Muscle layer of duodenum (tissue), 2 donors: Measurements from ENCODE around the gene MYBPHL.

Experiments used
- H3K27ac ChIP-seq: one replicate; pipeline ENCODE4 v1.7.0; 2013; ENCODE audit warnings: mild to moderate bottlenecking, low read length
- H3K27me3 ChIP-seq: one replicate; pipeline ENCODE4 v1.7.0; 2013; ENCODE audit warnings: low read depth, mild to moderate bottlenecking, control low read depth, low read length
- H3K36me3 ChIP-seq, 2 donors: one replicate each; pipeline ENCODE4 v1.7.0; 2013; ENCODE audit warnings: low read length in 2 of 2, control low read depth in 1 of 2, mild to moderate bottlenecking in 1 of 2; ENCODE audit not compliant: insufficient read depth in 2 of 2, control insufficient read depth in 1 of 2
- H3K4me1 ChIP-seq, 2 donors: one replicate each; pipeline ENCODE4 v1.7.0; 2013; ENCODE audit warnings: low read length in 2 of 2, mild to moderate bottlenecking in 2 of 2, control low read depth in 1 of 2, moderate library complexity in 1 of 2; ENCODE audit not compliant: insufficient read depth in 2 of 2, control insufficient read depth in 1 of 2
- H3K4me3 ChIP-seq, 2 donors: one replicate each; pipeline ENCODE4 v1.7.0; 2013; ENCODE audit warnings: low read length in 2 of 2, low read depth in 1 of 2, mild to moderate bottlenecking in 1 of 2
- H3K9me3 ChIP-seq, 2 donors: one replicate each; pipeline ENCODE4 v1.7.0; 2013; ENCODE audit warnings: low read length in 2 of 2, control low read depth in 1 of 2, mild to moderate bottlenecking in 1 of 2; ENCODE audit not compliant: control insufficient read depth in 1 of 2
- donor health status: healthy.

Gene MYBPHL

GRCh38 chr1:109306832-109307273 lies at the start of gene MYBPHL:
TSS of gene MYBPHL (minus strand) at chr1:109307011. CDS start at chr1:109306991, 20 bp downstream.
- Histone ChIP-seq H3K4me1 (peaks cover 0 to 29% of the 10 kb centered on the region in 2 donors), H3K4me3 (no peak within 1 kb of the TSS), H3K27ac (no peak within 1 kb of the TSS), H3K27me3 (no peaks in the 10 kb centered on the region), H3K9me3 (no peaks in the 10 kb centered on the region), H3K36me3 (peaks cover 4 to 16% of the 10 kb centered on the region in 2 donors)

GRCh38 chr1:109356505-109356904 lies 49.7 kb upstream of the MYBPHL start:
- no peaks in the 10 kb centered on the region for H3K9me3 ChIP-seq
- no peak overlapping the region for H3K27ac ChIP-seq
- no peaks in the 10 kb centered on the region for H3K27me3 ChIP-seq
- no peak overlapping the region for H3K4me3 ChIP-seq
- H3K36me3 ChIP-seq: peaks cover 3 to 23% of the 10 kb centered on the region in 2 donors
- peaks cover 0 to 8% of the 10 kb centered on the region in 2 donors for H3K4me1 ChIP-seq

DNA sequence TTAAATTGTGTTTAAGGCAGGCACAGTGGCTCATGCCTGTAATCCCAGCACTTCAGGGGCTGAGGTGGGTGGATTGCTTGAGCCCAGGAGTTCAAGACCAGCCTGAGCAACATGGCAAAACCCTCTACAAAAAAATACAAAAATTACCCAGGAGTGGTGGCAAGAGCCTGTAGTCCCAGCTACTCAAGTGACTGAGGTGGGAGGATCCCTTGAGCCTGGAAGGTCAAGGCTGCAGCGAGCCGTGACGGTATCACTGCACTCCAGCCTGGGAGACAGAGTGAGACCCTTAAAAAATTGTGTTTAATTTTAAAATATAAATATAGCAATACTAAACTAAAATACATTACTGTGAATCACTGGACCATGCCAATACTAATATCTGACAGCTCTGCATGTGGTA lies 48.1 kb upstream of the MYBPHL start:
- Histone ChIP-seq H3K27ac (no peak overlapping the region), H3K4me3 (no peak overlapping the region), H3K27me3 (no peaks in the 10 kb centered on the region), H3K9me3 (no peaks in the 10 kb centered on the region), H3K36me3 (peaks cover 3 to 36% of the 10 kb centered on the region in 2 donors), H3K4me1 (peaks cover 0 to 8% of the 10 kb centered on the region in 2 donors)

GRCh38 chr1:109351457-109351856 lies 44.6 kb upstream of the MYBPHL start:
- Histone ChIP-seq H3K9me3 (no peaks in the 10 kb centered on the region), H3K27me3 (no peaks in the 10 kb centered on the region), H3K27ac (no peak overlapping the region), H3K4me3 (no peak overlapping the region), H3K4me1 (no peaks in the 10 kb centered on the region), H3K36me3 (peaks cover 12 to 53% of the 10 kb centered on the region in 2 donors)

DNA sequence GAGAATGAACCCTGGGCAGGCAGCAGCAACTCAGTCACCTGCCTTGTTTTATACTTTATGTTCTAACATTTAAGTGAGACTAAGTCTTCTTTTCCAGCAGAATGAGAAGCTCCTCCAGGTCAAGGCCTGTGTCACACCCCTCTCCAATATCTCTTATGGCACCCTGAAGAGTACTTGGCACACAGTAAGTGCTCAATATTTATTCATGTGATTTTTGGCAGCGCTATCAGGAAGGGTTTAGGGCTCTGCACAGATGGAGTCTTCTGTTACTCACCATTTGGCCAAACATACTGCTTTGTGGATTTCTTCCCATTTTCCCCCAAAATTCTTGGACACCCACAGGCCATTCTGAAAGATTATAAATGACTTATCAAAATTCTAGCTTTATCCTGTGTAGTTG lies 43.8 kb upstream of the MYBPHL start:
- H3K9me3 ChIP-seq: no peaks in the 10 kb centered on the region
- no peaks in the 10 kb centered on the region for H3K27me3 ChIP-seq
- peaks cover 12 to 54% of the 10 kb centered on the region in 2 donors for H3K36me3 ChIP-seq
- no peak overlapping the region for H3K27ac ChIP-seq
- no peaks in the 10 kb centered on the region for H3K4me1 ChIP-seq
- no peak overlapping the region for H3K4me3 ChIP-seq

GRCh38 chr1:109350182-109350581 lies 43.4 kb upstream of the MYBPHL start:
- Histone ChIP-seq H3K27ac (no peak overlapping the region), H3K36me3 (peaks cover 16 to 59% of the 10 kb centered on the region in 2 donors)

DNA sequence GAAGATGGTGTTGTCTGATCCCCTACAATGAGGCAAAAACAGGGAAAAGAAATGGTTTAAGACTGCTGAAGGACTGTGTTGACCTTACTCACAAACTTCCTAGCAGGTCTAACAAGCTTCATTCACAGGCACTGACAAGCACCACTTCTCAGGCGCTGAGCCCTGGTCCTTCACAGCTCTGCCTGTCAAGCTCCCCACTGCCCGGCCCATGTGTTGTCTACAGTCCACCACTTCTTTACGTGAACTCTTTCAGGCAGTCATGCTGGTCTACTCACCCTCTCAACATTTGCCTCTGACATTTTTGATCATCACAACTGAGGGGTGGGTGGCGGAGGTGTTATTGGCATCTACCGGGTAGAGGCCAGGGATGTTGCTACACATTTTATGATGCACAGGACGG lies 40.7 kb upstream of the MYBPHL start:
- Histone ChIP-seq H3K27me3 (no peaks in the 10 kb centered on the region), H3K27ac (no peak overlapping the region), H3K9me3 (no peaks in the 10 kb centered on the region), H3K36me3 (peaks cover 13 to 71% of the 10 kb centered on the region in 2 donors), H3K4me1 (no peaks in the 10 kb centered on the region), H3K4me3 (no peak overlapping the region)

More at GRCh38 chr1:109350182-109350581, 43.4 kb upstream of the MYBPHL start:
- no peaks in the 10 kb centered on the region for H3K4me1 ChIP-seq
- H3K9me3 ChIP-seq: no peaks in the 10 kb centered on the region
- H3K4me3 ChIP-seq: no peak overlapping the region
- H3K27me3 ChIP-seq: no peaks in the 10 kb centered on the region

GRCh38 chr1:109341944-109342930 lies 35.4 kb upstream of the MYBPHL start:
- Histone ChIP-seq H3K4me3 (no peak overlapping the region), H3K27me3 (no peaks in the 10 kb centered on the region), H3K9me3 (no peaks in the 10 kb centered on the region), H3K36me3 (peaks cover 16 to 81% of the 10 kb centered on the region in 2 donors), H3K27ac (no peak overlapping the region), H3K4me1 (no peaks in the 10 kb centered on the region)

DNA sequence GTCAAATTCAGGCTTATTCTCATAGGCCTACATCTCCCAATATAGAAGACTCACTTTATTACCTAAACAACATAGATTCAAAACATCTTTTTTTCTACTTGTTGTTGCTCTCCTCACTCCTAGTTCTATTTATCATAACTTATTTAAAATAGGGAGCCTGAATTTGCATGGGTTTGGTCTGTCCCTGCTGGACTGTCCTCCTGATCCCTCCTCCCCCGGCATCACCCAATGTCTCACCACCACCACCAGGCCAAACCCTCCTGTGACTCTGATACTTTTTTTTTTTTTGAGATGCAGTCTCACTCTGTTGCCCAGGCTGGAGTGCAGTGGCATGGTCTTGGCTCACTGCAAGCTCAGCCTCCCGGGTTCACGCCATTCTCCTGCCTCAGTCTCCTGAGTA lies 31.8 kb upstream of the MYBPHL start:
- no peak overlapping the region for H3K4me3 ChIP-seq
- H3K27me3 ChIP-seq: no peaks in the 10 kb centered on the region
- H3K9me3 ChIP-seq: no peaks in the 10 kb centered on the region
- H3K27ac ChIP-seq: no peak overlapping the region
- H3K4me1 ChIP-seq: no peaks in the 10 kb centered on the region
- H3K36me3 ChIP-seq: peaks cover 33 to 84% of the 10 kb centered on the region in 2 donors

GRCh38 chr1:109338091-109338490 lies 31.3 kb upstream of the MYBPHL start:
- Histone ChIP-seq H3K4me3 (no peak overlapping the region), H3K27ac (no peak overlapping the region), H3K27me3 (no peaks in the 10 kb centered on the region), H3K4me1 (no peaks in the 10 kb centered on the region), H3K9me3 (no peaks in the 10 kb centered on the region), H3K36me3 (peaks cover 33 to 84% of the 10 kb centered on the region in 2 donors)

DNA sequence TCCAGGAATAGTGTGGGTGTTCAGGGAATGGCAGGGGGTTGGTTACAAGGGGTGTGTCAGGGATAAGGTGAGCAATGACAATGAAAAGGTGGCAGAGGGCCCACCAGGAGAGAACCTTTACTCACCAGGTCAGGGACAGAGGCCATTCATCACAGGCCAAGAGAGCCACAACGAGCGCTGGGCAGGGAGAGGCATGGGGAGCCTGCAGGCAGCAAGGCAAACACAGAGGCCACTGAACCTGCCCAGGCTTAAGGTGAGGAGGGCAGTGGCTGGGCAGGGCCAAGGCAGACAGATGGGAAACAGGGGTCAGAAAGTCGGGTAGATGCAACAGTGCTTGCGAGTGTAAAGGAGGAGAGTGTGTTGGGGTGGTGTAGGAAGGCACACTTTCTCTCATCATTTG lies 28.3 kb upstream of the MYBPHL start:
- Histone ChIP-seq H3K27ac (no peak overlapping the region), H3K36me3 (peaks cover 31 to 84% of the 10 kb centered on the region in 2 donors), H3K4me3 (no peak overlapping the region), H3K9me3 (peaks cover 9 to 14% of the 10 kb centered on the region in 2 donors), H3K27me3 (no peaks in the 10 kb centered on the region), H3K4me1 (no peaks in the 10 kb centered on the region)
